GM19099 (cell line): ENCODE data around the gene CPA3.

Source experiments
- POLR2A ChIP-seq: IDR thresholded peaks from 3 replicates; pipeline ENCODE4 v1.6.1; 2011; ENCODE audit warnings: low read depth; ENCODE audit not compliant: insufficient read length; ENCODE audit errors: extremely low read depth

CPA3 gene

GRCh38 chr3:148865049-148865448 is at the start of gene CPA3:
Gene CPA3 (plus strand): TSS chr3:148865296. CDS start chr3:148865308, 12 bp downstream.
- TF ChIP-seq POLR2A = no peak

- TF ChIP-seq POLR2A = no peak
Measured at GRCh38 chr3:148815316-148816110, 49.6 kb upstream of the CPA3 start.

GRCh38 chr3:148816427-148816826 is 48.7 kb upstream of the CPA3 start:
- TF ChIP-seq POLR2A = no peak

GRCh38 chr3:148816981-148817525 is 48.0 kb upstream of the CPA3 start:
- TF ChIP-seq POLR2A = no peak

- no peak for TF ChIP-seq POLR2A
Measured at GRCh38 chr3:148820361-148821245, 44.5 kb upstream of the CPA3 start.

- no peak for TF ChIP-seq POLR2A
Measured at GRCh38 chr3:148823026-148823425, 42.1 kb upstream of the CPA3 start.

- TF ChIP-seq POLR2A = no peak
Measured at GRCh38 chr3:148825476-148825875, 39.6 kb upstream of the CPA3 start.

GRCh38 chr3:148827585-148827984 is 37.5 kb upstream of the CPA3 start, which contains the start of gene CPB1:
Gene CPB1 (plus strand): TSS chr3:148827811. CDS start chr3:148827824, 13 bp downstream.
- TF ChIP-seq POLR2A = no peak

GRCh38 chr3:148828136-148828690 is 36.9 kb upstream of the CPA3 start:
- no peak for TF ChIP-seq POLR2A

GRCh38 chr3:148829926-148830325 is 35.2 kb upstream of the CPA3 start:
- no peak for TF ChIP-seq POLR2A

- TF ChIP-seq POLR2A = no peak
Measured at GRCh38 chr3:148833223-148833622, 31.9 kb upstream of the CPA3 start.

- TF ChIP-seq POLR2A = no peak
Measured at GRCh38 chr3:148839805-148840204, 25.3 kb upstream of the CPA3 start.

- no peak for TF ChIP-seq POLR2A
Measured at GRCh38 chr3:148840451-148840850, 24.6 kb upstream of the CPA3 start.

- no peak for TF ChIP-seq POLR2A
Measured at GRCh38 chr3:148845756-148846395, 19.2 kb upstream of the CPA3 start.

GRCh38 chr3:148847351-148847750 is 17.7 kb upstream of the CPA3 start:
- no peak for TF ChIP-seq POLR2A
